ENCODE data around the gene GPR151. TPM values are rescaled to one million over a fixed set of nuclear protein-coding genes. Genes with fewer than 3 reads are reported as not detected.

Gene GPR151
- total and polyA plus RNA-seq, 2 of the 13 experiments (the other 11 are each of a cell fraction or from before 2014, with no cell fraction given) = not detected

DNA sequence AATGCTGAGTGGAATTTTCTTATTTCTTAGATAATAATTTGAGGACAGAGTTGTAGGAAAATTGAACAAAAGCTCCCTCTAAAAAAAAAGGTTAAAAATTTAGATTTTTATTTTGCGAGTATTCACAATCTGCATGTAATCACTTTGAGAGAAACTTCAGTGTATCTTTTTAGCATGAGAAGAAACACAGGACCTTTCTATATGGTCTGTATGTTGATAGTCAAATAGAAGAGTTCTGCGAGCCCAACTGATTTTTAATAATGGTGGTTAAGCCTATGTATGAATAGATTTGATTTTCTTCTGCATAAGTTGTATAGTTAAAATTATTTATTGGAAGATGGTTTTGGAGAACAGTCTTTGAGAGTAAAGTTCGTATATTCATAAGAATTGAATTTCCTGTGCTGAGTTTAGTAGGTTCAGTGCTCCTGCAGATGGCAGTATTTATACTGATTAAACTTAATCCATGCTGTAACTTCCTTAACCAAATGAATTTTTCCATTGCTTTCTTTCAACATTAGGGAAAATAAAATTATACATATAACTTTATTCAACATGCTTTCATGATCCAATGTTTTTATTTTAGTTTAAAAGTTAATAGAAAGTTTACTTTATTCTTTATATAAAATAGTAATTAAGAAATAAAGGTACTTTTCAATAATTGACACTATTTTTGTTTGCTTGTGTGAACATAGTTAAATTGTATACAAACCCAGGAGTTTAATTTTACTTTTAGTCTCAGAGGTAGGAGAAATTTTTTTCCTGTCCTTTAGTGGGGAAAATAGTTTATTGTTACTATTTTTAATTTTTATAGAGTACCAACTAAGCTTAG, 49.3 kb downstream of the GPR151 start:
- WGBS (ENCODE audit: low lambda C conversion rate) = 92% methylated on average over 3 of the region's 3 CpGs
- DNase-seq (ENCODE audit: low spot score) = no peak
- peaks cover 12% of the 10 kb centered on the region for H3K79me2 ChIP-seq (ENCODE audit: insufficient read depth, low read length)

DNA sequence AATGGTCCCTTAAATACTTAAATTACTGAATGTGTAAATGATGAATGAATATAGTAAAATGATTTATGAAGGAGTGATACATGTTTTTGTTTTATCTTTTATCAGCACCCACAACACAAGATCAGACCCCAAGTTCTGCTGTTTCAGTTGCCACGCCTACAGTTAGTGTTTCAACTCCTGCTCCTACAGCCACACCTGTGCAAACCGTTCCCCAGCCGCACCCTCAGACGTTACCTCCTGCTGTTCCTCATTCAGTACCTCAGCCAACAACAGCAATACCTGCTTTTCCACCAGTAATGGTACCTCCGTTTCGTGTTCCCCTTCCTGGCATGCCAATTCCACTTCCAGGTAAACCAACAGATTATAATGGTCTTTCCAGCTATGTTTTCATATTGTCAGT, 52.5 kb downstream of the GPR151 start:
- no peak for ATAC-seq
- intact Hi-C loops (cut with micrococcal nuclease; ENCODE audit: unreplicated experiment) (no loop called here), in situ Hi-C loops (cut with HindIII; ENCODE audit: extremely low pct_ligation_motif_present, low pct_unique_long_range_greater_than_20kb) (no loop called here)
- Histone ChIP-seq H3K36me3 (replicated peaks in 1 of 2; ENCODE audit: control insufficient read depth in 1 of 2, insufficient read depth in 2 of 2, low read length in 2 of 2) (peaks cover 17 to 72% of the 10 kb centered on the region in 2 experiments), H3K79me2 (ENCODE audit: insufficient read depth, low read length) (peaks cover 29% of the 10 kb centered on the region), H2AFZ (ENCODE audit: low read length) (no peak overlapping the region), H4K20me1 (ENCODE audit: insufficient read depth, low read length) (peaks cover 17% of the 10 kb centered on the region; the same call in 1 of the 2 replicates), H3K9me3 (ENCODE audit: low read length) (no peaks in the 10 kb centered on the region), H3K27me3 (ENCODE audit: control insufficient read depth in 1 of 2, insufficient read depth in 2 of 2, low read length in 2 of 2) (no peaks in the 10 kb centered on the region), H3K4me1 (ENCODE audit: insufficient read depth, low read length) (no peaks in the 10 kb centered on the region), H3K27ac (ENCODE audit: extremely low read length, insufficient read depth, low read length) (no peak overlapping the region), H3K4me2 (ENCODE audit: low read depth, low read length) (no peak overlapping the region), H3K9ac (ENCODE audit: insufficient read depth, low read depth, low read length) (no peak overlapping the region), H3K4me3 (replicated peaks in 1 of 3; ENCODE audit: insufficient read depth in 1 of 3, low read depth in 2 of 3, low read length in 3 of 3) (no peak overlapping the region)
- POLR2A ChIA-PET = no interaction called here
- FAIRE-seq = no peak
- TF ChIP-seq FOXK2 (IDR thresholded peaks at IDR 0.05) = no peak
- TF ChIP-seq KDM5A (IDR thresholded peaks at IDR 0.05; ENCODE audit: borderline replicate concordance, low read length) = no peak
- TF ChIP-seq RBM22 (optimal IDR thresholded peaks at IDR 0.05; ENCODE audit: low read length) = peak; percentile 73
- CTCF ChIA-PET (ENCODE audit: low intra/inter-chr PET ratio, low total read pairs) = no interaction called here
- no peak for DNase-seq (ENCODE audit: low spot score)
- no TSS peak for BruUV-seq (replicated peaks)
- 96% methylated on average over 6 of the region's 6 CpGs for WGBS (ENCODE audit: low lambda C conversion rate)

More for the DNA sequence above, 49.3 kb downstream of the GPR151 start:
- H3K4me3 ChIP-seq (replicated peaks in 1 of 3; ENCODE audit: insufficient read depth in 1 of 3, low read depth in 2 of 3, low read length in 3 of 3) = no peak overlapping the region
- peaks cover 12% of the 10 kb centered on the region; the same call in 1 of the 2 replicates for H4K20me1 ChIP-seq (ENCODE audit: insufficient read depth, low read length)
- H2AFZ ChIP-seq (ENCODE audit: low read length) = no peak overlapping the region
- H3K27me3 ChIP-seq (ENCODE audit: control insufficient read depth in 1 of 2, insufficient read depth in 2 of 2, low read length in 2 of 2) = no peaks in the 10 kb centered on the region
- ChIA-PET CTCF (ENCODE audit: low intra/inter-chr PET ratio, low total read pairs) (interaction anchor here (1.0 kb wide), 1 partner anchor 62 kb away, joined by 4 read pairs; no protein-coding TSS in a partner anchor), POLR2A (no interaction called here)
- no peaks in the 10 kb centered on the region for H3K4me1 ChIP-seq (ENCODE audit: insufficient read depth, low read length)
- FAIRE-seq = no peak
- TF ChIP-seq, protein P1, sequence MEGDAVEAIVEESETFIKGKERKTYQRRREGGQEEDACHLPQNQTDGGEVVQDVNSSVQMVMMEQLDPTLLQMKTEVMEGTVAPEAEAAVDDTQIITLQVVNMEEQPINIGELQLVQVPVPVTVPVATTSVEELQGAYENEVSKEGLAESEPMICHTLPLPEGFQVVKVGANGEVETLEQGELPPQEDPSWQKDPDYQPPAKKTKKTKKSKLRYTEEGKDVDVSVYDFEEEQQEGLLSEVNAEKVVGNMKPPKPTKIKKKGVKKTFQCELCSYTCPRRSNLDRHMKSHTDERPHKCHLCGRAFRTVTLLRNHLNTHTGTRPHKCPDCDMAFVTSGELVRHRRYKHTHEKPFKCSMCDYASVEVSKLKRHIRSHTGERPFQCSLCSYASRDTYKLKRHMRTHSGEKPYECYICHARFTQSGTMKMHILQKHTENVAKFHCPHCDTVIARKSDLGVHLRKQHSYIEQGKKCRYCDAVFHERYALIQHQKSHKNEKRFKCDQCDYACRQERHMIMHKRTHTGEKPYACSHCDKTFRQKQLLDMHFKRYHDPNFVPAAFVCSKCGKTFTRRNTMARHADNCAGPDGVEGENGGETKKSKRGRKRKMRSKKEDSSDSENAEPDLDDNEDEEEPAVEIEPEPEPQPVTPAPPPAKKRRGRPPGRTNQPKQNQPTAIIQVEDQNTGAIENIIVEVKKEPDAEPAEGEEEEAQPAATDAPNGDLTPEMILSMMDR (CRISPR knock-in tag; IDR thresholded peaks at IDR 0.05) = 0 out of 2 replicates have a peak, but pooled peaks have one; percentile 11
- no peak for TF ChIP-seq PHB2 (IDR thresholded peaks at IDR 0.05; ENCODE audit: partially characterized antibody)
- in situ Hi-C loops (cut with HindIII; ENCODE audit: extremely low pct_ligation_motif_present, low pct_unique_long_range_greater_than_20kb) = no loop called here
- intact Hi-C loops (cut with micrococcal nuclease; ENCODE audit: unreplicated experiment) = loop anchor here (1.0 to 2.0 kb wide), 2 partner anchors 37 to 62 kb away; no protein-coding TSS in a partner anchor
- H3K36me3 ChIP-seq (replicated peaks in 1 of 2; ENCODE audit: control insufficient read depth in 1 of 2, insufficient read depth in 2 of 2, low read length in 2 of 2) = peaks cover 11 to 62% of the 10 kb centered on the region in 2 experiments
- H3K27ac ChIP-seq (ENCODE audit: extremely low read length, insufficient read depth, low read length) = no peak overlapping the region
- no peak overlapping the region for H3K4me2 ChIP-seq (ENCODE audit: low read depth, low read length)
- no peaks in the 10 kb centered on the region for H3K9me3 ChIP-seq (ENCODE audit: low read length)
- no peak overlapping the region for H3K9ac ChIP-seq (ENCODE audit: insufficient read depth, low read depth, low read length)
- no TSS peak for BruUV-seq (replicated peaks)
- no peak for ATAC-seq

Small RNA genes lying within 50 kb of the gene (small RNA-seq; reads per million reads assigned to genes)
- 0 reads per million in 3 experiments for gene RF02271 (ENCODE audit: insufficient read depth in 2 of 3, insufficient read length in 3 of 3, low read depth in 2 of 3, low replicate concordance in 1 of 3)

Other genes with a start within 250 kb of the GPR151 start
- gene POU4F3, start 177.4 kb downstream of the GPR151 start, total RNA-seq (2016; rRNA removed; fragmentation: Illumina TruSeq; extraction: Trizol) = 0.08 TPM in 1 of 2 replicates, not detected in the other
- not detected in 2 replicates for gene POU4F3, start 177.4 kb downstream of the GPR151 start, polyA plus RNA-seq (2011; rRNA removed)
- 71.5 and 71.7 TPM in 2 replicates for gene TCERG1, start 68.9 kb downstream of the GPR151 start, total RNA-seq (2016; rRNA removed; fragmentation: Illumina TruSeq; extraction: Trizol)
- gene TCERG1, start 68.9 kb downstream of the GPR151 start, polyA plus RNA-seq (2011; rRNA removed) = 72.3 and 86.6 TPM in 2 replicates